Calu3 (cell line): ENCODE results near the gene ARHGEF26. TPM values are rescaled to one million over a fixed set of nuclear protein-coding genes. Genes with fewer than 3 reads are reported as not detected.

Source experiments
- BruUV-seq: library from RNA; stranded (reverse); fragments of 400-500 nt; replicated peaks from 2 replicates; lab custom pipeline; 2021; lab: Mats Ljungman, UMichigan
- CTCF ChIA-PET: fragments of 300-600 bp; sonication (Branson Sonifier 250); formaldehyde crosslinking; loops from one replicate; lab custom pipeline; 2022; ENCODE audit warnings: antibody characterized with exemption; lab: Charles Lee
- DNase-seq: peaks from one replicate; pipeline ENCODE4 v3.0.0; 2022
- H3K27ac Mint-ChIP-seq: one replicate; pipeline ENCODE4 v1.8.0; 2022; ENCODE audit warnings: mixed read lengths; ENCODE audit not compliant: unreplicated experiment
- H3K27me3 Mint-ChIP-seq: one replicate; pipeline ENCODE4 v1.8.0; 2022; ENCODE audit warnings: mixed read lengths; ENCODE audit not compliant: unreplicated experiment
- H3K36me3 Mint-ChIP-seq: one replicate; pipeline ENCODE4 v1.8.0; 2022; ENCODE audit warnings: mild to moderate bottlenecking, moderate library complexity, mixed read lengths; ENCODE audit not compliant: insufficient read depth, unreplicated experiment
- H3K4me1 Mint-ChIP-seq: one replicate; pipeline ENCODE4 v1.8.0; 2022; ENCODE audit warnings: mild to moderate bottlenecking, low read depth, mixed read lengths; ENCODE audit not compliant: unreplicated experiment
- H3K4me3 Mint-ChIP-seq: one replicate; pipeline ENCODE4 v1.8.0; 2022; ENCODE audit warnings: mild to moderate bottlenecking, low read depth, moderate library complexity, mixed read lengths; ENCODE audit not compliant: unreplicated experiment
- H3K9me3 Mint-ChIP-seq: one replicate; pipeline ENCODE4 v1.8.0; 2022; ENCODE audit warnings: low read depth, mixed read lengths; ENCODE audit not compliant: unreplicated experiment
- CTCF ChIP-seq: fragments of 200-600 bp; IDR thresholded peaks from one replicate; pipeline ENCODE4 v1.8.0; 2022; ENCODE audit warnings: antibody characterized with exemption; ENCODE audit not compliant: unreplicated experiment
- intact Hi-C: fragments of 100-400 bp; cut with micrococcal nuclease; formaldehyde crosslinking; loops from one replicate; pipeline ENCODE4 v1.10.0; 2022; ENCODE audit not compliant: unreplicated experiment
- total RNA-seq: library from RNA; stranded (reverse); gene quantifications from 2 replicates; pipeline ENCODE4 v1.2.3, GENCODE V29; 2022

Gene ARHGEF26
- total RNA-seq, 1 experiment from 2014 or later: 21.4 TPM

- no peak for DNase-seq
- intact Hi-C loops: no loop called here
- H3K27ac Mint-ChIP-seq: peak overlapping the region; percentile 6
- CTCF ChIA-PET: interaction anchor here (2.1 to 2.5 kb wide), 2 partner anchors 7 to 128 kb away, joined by 10 to 11 read pairs; no protein-coding TSS in a partner anchor
- no peaks in the 10 kb centered on the region for H3K27me3 Mint-ChIP-seq
- no TSS peak for BruUV-seq
- H3K4me1 Mint-ChIP-seq: peaks cover 33% of the 10 kb centered on the region
- peak overlapping the region; percentile 75 for H3K4me3 Mint-ChIP-seq
- H3K9me3 Mint-ChIP-seq: no peaks in the 10 kb centered on the region
- no peak for TF ChIP-seq CTCF
- H3K36me3 Mint-ChIP-seq: peaks cover 28% of the 10 kb centered on the region
Measured at GRCh38 chr3:154119951-154120350, 1.2 kb upstream of the ARHGEF26 start.

GRCh38 chr3:154121701-154122551 is 736 bp downstream of the ARHGEF26 start:
- CTCF ChIA-PET: interaction anchor here (1.1 to 2.5 kb wide), 9 partner anchors 9 to 130 kb away, joined by 3 to 11 read pairs (median 7); no protein-coding TSS in a partner anchor
- intact Hi-C loops: no loop called here

GRCh38 chr3:154122552-154122911 is 1.3 kb downstream of the ARHGEF26 start:
- CTCF ChIA-PET: interaction anchor here (1.3 to 2.5 kb wide), 2 partner anchors 10 to 47 kb away, joined by 3 to 11 read pairs; no protein-coding TSS in a partner anchor
- Mint-ChIP-seq H3K27ac (peak overlapping the region; percentile 2), H3K4me1 (peaks cover 50% of the 10 kb centered on the region), H3K9me3 (no peaks in the 10 kb centered on the region), H3K36me3 (peaks cover 28% of the 10 kb centered on the region), H3K27me3 (no peaks in the 10 kb centered on the region), H3K4me3 (peak overlapping the region; percentile 75)
- no peak for TF ChIP-seq CTCF
- intact Hi-C loops: no loop called here
- DNase-seq: no peak
- BruUV-seq: TSS peak; percentile 18

More at GRCh38 chr3:154121701-154122551, 736 bp downstream of the ARHGEF26 start:
- TF ChIP-seq CTCF: peak; percentile 16
- no TSS peak for BruUV-seq
- Mint-ChIP-seq H3K27ac (peak overlapping the region; percentile 6), H3K36me3 (peaks cover 28% of the 10 kb centered on the region), H3K4me3 (peak overlapping the region; percentile 75), H3K9me3 (no peaks in the 10 kb centered on the region), H3K4me1 (peaks cover 50% of the 10 kb centered on the region), H3K27me3 (no peaks in the 10 kb centered on the region)
- peak; percentile 65 for DNase-seq

GRCh38 chr3:154122912-154123559 is 1.8 kb downstream of the ARHGEF26 start:
- CTCF ChIA-PET: interaction anchor here (0.8 to 1.3 kb wide), 2 partner anchors 22 to 46 kb away, joined by 3 read pairs; no protein-coding TSS in a partner anchor
- no peaks in the 10 kb centered on the region for H3K9me3 Mint-ChIP-seq
- peaks cover 28% of the 10 kb centered on the region for H3K36me3 Mint-ChIP-seq
- H3K4me3 Mint-ChIP-seq: peak overlapping the region; percentile 75
- BruUV-seq: no TSS peak
- H3K27me3 Mint-ChIP-seq: no peaks in the 10 kb centered on the region
- TF ChIP-seq CTCF: no peak
- intact Hi-C loops: loop anchor here (1.0 kb wide), 1 partner anchor 130 kb away; no protein-coding TSS in a partner anchor
- peaks cover 50% of the 10 kb centered on the region for H3K4me1 Mint-ChIP-seq
- peak; percentile 22 for DNase-seq
- peak overlapping the region; percentile 2 for H3K27ac Mint-ChIP-seq
